HG02943 (cell line): ENCODE results near the gene CYP4V2.
"Not testable (repeated sequence)": the region's sequence is repeated elsewhere in the genome, so short reads cannot be mapped to it uniquely, and the experiment has no call there.

ENCODE experiments used
- ATAC-seq: cut with Tn5 transposase; IDR thresholded peaks from one replicate; pipeline ENCODE4 v1.9.1; 2021; ENCODE audit warnings: mild to moderate bottlenecking, low read depth, moderate library complexity; ENCODE audit not compliant: unreplicated experiment

The CYP4V2 gene

DNA sequence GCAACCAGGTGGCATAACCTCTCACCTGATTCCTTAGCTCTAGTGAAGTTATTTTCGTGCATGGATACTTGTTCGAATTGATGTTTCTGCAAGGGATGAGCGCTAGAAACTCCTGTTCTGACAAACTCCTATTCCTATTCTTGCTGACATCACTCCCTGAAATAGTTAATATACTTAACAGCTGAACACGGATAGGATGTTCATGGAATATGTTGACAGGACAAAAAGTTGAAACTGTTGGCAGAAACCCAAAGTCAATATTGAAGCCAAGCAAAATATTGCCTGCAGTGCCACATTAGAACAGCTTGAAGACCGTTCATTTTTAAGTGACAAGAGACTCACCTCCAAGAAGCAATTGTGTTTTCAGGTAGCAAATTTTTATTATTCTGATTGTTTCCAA, 35.9 kb downstream of the CYP4V2 start, which contains the start of gene KLKB1:
Gene KLKB1, plus strand, starts transcription at position 287 of the 400 bp plus-strand sequence. CDS start 689 bp downstream, outside the sequence.
- ATAC-seq: no peak

DNA sequence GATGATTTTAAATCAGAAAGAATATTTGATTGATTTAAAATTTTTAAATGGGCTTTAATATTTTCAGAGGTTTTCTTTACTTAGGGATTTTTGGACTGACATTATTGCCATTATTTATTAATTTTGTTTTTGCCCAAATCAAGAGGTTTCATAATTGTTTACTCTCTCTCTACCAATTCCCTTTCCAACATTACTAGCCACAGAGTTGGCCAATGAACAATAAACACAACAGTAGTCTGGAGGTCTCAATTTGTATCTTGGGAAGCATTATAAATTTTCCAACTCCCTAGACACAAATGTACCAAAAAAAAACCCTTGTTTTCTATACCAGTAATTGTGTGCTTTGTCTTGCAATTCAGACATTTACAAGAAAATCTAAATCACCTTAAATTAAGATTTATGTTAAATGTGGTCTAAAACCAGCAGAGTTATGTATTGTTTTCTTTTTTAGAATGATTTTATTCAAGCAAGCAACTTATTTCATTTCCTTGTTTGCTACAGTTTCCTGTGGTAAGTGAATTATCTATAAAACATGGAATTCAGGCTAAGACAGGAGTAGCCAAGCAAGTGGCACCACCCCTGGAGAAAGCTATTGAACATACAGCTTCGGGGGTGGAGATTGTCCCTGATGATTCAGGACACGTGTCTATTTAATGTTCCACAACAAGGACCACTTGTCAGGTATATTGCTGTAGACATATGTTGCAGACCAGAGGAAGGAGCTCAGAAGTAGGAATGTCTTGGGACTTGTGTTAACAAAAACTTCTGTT, 36.6 kb downstream of the CYP4V2 start:
- ATAC-seq: no peak

DNA sequence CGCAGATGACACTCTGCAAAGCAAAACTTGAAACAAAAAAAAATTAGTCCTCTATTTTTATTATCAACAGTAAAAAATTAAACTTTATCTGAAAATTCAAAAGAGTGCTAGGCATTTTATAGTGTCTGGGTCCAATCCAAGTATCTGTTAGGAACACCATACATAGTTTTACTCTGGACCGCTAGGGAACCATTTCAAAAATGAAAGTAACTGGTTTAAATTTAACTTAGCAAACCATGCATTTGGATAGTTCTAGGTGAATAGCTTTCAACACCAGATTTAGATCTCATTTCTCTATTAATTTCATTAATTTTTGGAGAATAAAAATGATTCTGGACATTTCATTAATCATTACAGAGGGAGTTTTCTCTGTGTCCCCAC, 37.1 kb downstream of the CYP4V2 start:
- no peak for ATAC-seq

DNA sequence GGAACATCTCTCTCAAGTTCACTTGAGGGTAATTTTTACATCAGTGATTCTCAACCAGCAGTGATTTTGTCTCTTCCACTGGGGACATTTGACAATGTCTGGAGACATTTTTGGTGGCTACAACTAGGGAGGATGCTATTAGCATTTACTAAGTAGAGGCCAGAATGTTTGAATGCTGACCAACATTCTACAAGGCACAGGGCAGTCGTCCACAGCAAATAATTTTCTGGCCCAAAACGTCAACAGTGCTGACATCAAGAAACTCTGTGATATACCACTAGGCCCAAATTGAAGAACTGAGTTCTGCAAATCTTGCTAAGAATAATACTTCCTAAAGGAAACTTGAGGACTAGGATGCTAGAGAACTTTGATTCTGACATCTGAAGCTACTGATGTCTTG, 43.0 kb downstream of the CYP4V2 start:
- ATAC-seq: no peak

DNA sequence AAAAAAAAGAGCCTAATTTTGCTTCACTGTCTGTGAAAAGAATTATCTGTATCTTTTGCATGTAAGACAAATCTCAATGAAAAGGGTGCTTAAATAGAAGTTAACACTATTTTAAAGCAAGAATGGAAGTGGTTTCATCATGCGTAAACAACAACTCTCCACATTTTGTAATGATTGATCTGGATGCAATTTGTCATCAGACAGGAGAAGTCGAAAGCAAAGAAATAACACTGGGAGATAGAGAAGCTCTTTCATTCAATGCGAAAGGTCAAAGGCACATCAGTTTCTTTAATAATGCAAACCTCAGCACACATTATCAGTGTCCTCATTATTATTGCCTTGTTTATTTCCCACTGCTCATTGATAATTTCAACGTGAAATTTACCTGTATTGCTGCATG, 44.8 kb downstream of the CYP4V2 start:
- ATAC-seq: no peak

DNA sequence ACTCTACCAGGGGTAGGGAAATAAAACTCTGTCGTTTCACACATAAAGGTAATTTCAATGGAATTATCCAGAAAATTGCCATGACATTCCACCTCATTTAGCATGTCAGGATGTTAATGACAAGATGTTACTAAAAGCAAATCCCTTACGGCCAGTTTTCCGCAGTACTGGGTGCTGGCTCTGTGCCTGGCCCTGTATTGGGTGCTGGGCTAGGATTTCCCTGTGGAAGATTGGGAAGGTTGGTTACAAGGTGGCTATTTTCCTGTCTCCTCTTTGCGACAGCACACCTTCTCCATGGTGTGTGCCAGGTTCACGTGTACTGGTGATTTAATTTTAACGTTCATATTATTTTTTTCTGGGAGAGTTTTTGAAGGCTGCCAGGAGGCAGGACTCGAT, 49.1 kb downstream of the CYP4V2 start:
- no peak for ATAC-seq

DNA sequence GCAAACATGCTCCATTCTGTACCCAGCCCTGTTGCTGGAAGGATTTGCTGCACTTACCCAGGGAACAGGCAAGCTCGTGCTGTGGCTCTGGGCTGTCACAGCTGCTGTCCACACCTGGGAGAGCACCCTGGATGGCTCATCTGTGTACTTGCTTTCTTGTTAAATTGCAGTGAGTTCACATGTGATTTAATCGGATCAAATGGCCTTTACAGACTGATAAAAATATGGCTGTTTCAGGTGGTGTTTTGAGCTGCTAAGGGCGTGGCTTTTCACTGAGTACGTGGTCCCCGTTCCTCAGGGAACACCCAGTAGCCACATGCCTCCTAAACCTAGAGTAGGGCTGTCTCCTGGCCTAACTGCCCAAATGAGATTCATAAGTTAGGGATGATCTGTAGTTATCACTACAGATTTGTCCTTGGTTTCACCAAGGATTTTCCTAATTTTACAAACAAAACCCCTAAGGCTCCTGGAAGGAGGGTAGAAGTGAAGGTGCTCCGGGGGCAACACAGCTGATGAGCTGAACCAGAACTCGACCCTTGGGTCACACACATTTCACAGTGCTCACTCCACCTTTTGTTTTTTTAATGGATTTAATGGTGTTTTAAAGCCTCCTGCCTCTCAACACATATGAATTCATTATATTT, 49.6 kb downstream of the CYP4V2 start:
- ATAC-seq: no peak

DNA sequence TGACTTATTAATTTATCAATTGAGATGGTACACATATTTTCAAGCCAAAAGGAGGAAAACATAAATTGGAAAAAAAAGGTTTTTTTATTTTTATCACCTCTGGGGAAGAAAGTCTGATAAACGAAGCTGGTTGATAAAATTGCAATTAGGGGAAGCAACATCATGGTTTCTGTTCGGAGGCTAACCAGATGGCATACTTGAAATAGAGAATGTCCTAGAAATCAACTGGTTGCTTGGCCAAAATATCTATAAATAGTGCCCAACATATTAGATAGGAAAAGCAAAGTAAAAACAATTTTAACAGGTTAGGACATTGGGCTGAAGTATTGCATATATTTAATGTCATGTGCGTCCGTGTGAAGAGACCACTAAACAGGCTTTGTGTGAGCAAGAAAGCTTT, 50.2 kb downstream of the CYP4V2 start:
- ATAC-seq: no peak

DNA sequence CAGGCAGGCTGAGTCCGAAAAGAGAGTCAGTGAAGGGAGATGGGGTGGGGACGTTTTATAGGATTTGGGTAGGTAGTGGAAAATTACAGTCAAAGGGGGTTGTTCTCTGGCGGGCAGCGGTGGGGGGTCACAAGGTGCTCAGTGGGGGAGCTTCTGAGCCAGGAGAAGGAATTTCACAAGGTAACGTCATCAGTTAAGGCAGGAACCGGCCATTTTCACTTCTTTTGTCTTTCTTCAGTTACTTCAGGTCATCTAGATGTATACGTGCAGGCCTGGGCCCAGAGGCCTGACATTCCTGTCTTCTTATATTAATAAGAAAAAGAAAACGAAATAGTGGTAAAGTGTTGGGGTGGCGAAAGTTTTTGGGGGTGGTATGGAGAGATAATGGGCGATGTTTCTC, 50.7 kb downstream of the CYP4V2 start:
- ATAC-seq: not testable (repeated sequence)

DNA sequence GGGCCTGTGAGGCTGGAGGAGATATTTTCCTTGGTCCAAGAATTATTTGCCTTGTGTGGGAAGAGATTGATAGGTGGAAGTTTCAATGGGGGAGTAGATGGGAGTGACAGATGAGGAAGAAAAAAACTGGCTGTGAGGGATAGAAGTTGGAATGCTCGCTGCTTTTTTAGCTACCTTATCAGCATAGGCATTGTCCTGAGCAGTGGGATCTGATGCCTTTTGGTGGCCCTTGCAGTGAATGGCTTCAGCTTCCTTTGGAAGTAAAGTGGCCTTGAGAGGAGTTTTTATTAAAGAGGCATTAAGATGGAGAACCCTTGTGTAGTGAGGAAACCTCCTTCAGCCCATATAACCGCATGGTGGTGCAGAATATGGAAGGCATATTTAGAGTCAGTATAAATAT, 52.0 kb downstream of the CYP4V2 start:
- no peak for ATAC-seq

DNA sequence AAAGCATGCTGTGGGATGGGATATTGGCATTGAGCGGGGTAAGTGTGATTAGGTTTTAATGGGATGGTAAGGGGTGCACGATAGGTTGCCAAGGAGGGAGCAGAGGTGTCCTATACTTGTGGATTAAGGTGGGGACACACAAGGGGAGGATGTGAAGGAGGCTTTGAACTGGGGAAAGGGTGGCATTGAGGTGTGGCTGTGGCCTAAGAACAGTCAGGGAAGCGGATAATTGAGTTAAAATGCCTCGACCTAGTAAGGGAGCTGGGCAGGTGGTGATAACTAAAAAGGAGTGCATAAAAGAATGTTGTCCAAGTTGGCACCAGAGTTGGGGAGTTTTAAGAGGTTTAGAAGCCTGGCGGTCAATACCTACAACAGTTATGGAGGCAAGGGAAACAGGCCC, 53.5 kb downstream of the CYP4V2 start:
- no peak for ATAC-seq

DNA sequence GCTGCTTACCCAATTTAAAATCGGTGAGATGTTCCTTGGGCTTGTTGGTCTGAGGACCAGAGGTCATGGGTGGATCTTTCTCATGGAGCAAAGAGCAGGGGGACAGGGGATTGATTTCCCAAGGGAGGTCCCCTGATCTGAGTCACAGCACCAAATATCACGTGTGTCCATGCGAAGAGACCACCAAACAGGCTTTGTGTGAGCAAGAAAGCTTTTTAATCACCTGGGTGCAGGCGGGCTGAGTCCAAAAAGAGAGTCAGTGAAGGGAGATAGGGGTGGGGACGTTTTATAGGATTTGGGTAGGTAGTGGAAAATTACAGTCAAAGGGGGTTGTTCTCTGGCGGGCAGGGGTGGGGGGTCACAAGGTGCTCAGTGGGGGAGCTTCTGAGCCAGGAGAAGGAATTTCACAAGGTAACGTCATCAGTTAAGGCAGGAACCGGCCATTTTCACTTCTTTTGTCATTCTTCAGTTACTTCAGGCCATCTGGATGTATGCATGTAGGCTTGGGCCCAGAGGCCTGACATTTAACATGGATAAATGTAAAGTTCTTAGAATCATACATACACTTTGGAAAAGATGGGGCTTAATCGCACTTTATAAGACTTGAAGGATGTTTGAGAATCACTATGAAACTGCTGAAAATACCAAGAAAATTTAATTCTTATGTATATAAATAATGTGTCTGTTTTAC, 55.8 kb downstream of the CYP4V2 start:
- ATAC-seq: not testable (repeated sequence)

DNA sequence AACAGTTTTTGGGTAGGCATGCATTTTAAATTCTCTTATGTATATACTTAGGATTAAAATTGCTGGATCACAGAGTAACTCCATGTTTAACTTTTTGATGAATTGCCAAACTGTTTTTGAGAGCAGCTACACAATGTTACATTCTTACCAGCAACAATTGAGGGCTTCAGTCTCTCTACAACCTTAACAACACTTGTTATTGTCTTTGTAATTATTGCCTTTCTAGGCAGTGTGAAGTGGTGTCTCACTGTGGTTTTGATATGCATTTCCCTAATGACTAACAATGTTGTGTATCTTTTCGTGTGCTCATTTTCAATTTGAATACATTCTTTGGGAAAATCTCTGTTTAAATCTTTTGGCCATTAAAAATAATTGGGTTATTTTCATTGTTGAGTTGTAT, 57.3 kb downstream of the CYP4V2 start:
- no peak for ATAC-seq

DNA sequence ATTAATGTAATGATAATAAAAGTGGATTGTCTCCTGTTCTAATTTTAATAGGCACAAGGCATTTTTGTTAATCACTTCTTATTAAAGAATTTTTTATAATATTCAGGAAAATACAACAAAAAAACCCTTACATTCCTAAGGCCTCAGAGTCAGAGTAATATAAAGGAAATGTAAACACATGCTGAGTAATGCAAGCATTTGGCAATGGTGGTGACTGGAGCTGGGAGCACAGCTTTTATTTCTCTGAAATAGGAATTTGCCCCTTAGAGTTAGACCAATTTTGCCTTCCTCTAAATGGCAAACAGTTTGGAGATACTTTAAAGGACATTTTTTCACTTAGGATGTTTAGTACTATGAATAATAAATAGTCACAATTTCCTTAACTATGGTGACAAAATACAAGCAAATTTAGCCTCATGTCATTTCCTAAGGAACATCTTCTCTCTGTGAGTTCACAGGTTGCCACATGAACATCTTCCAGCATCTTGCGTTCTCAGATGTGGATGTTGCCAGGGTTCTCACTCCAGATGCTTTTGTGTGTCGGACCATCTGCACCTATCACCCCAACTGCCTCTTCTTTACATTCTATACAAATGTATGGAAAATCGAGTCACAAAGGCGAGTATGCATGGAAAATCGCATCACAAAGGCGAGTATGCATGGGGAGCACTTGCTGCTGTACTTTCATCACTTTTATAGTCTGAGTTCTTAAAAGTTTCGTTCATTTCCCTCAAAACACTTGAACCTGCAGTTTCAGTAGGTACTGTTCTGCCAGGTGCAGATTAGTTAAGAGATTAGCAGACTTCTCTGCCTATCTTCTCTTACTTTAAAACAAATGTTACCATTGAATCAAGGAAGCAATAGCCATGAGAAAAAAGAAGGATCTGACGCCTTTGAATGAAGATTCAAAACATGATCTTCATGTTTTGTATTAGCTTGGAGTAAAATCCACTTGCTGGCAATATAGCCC, 58.7 kb downstream of the CYP4V2 start:
- ATAC-seq: no peak

DNA sequence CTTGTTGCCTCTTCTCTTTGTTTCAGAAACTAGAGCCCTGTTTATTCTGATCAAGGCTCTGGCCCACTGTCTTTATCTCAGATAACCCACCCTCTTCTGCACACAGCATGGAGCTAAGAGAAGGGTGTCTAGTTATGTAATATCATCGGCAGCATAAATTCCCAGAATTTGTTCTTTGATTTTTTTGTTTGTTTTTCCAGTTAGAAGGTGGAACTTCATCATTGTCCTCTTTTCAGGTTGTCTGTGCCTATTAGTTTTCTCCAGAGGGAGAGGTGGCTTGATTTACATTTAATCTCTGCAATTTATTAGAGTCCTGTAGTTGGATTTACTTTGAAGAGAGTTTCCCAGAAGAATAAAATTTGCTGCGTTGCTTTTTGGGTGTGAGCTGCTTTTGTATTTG, 59.4 kb downstream of the CYP4V2 start:
- ATAC-seq: no peak

DNA sequence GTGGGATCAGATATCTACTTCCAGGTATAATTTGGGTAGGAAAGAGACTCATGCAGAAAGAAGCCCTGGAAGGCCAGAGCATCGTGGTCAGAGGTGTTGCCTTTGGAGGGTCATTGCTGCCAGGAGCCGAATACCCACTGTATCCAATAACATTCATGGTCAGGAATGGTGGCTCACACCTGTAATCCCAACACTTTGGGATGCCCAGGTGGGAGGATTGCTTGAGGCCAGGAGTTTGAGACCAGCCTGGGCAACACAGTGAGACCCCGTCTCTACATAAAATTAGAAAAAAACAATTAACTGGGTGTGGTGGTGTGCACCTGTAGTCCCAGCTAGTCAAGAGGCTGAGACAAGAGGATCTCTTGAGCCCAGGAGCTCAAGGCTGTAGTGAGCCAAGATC, 63.8 kb downstream of the CYP4V2 start:
- ATAC-seq: no peak

DNA sequence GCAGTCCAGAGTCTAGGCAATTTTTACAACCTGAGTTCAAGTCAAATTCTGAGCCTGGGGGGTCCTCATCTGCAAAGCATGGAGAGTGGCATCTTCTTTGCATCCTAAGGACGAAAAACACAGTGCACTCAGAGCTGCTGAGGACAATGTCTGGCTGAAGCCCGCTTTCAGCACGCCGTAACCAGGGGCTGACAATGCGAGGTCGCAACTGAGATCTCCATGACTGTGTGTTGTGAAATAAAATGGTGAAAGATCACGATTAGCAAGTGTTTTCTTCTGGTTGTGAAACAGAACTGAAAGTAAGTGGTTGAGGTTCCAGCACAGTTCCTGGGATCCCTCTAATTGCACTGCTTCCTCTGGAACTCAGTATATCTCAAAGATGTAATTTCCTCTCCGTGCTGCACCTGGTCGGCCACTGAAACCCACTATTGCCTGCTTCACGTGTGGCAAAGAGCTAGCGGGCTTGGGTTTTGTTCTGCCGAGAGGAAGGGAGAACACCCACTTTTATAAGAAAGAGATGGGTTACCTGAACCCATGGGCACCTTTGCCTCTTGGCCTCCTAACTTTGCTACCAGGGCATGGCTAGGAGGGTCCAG, 66.9 kb downstream of the CYP4V2 start:
- ATAC-seq: no peak

DNA sequence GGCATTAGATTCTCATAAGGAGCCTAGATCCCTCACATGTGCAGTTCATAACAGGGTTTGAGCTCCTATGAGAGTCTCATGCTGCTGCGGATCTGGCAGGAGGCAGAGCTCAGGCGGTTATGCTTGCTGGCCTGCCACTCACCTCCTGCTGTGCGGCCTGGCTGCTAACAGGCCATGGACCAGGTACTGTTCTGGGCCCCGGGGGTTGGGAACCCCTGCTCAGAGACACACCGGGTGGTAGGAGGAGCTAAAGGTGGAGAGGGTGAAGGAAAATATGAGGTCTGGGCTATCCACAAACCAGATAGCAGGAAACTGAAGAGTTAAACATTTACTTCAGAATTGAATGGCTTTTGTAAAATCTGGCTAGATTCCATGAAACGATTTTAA, 68.7 kb downstream of the CYP4V2 start:
- no peak for ATAC-seq
